Epithelial cell of esophagus (primary cell): ENCODE data around the gene GAD2.

Experiments
- DNase-seq: peaks from one replicate; pipeline ENCODE4 v3.0.0; 2010; ENCODE audit warnings: low read depth
- H3K4me3 ChIP-seq: 2 replicates; pipeline ENCODE4 v1.5.1; 2011; ENCODE audit warnings: mild to moderate bottlenecking, low read length, control low read depth
- TF ChIP-seq, protein P1 (sequence below): IDR thresholded peaks from 2 replicates; pipeline ENCODE4 v1.5.1; 2011; ENCODE audit warnings: low read depth, mild to moderate bottlenecking, low read length, control low read depth, inconsistent platforms; ENCODE audit not compliant: insufficient read depth; ENCODE audit errors: missing control alignments

Gene GAD2

GRCh38 chr10:26274391-26274790 lies 57.8 kb downstream of the GAD2 start:
- DNase-seq: no peak
- no peak overlapping the region for H3K4me3 ChIP-seq
- TF ChIP-seq, protein P1, sequence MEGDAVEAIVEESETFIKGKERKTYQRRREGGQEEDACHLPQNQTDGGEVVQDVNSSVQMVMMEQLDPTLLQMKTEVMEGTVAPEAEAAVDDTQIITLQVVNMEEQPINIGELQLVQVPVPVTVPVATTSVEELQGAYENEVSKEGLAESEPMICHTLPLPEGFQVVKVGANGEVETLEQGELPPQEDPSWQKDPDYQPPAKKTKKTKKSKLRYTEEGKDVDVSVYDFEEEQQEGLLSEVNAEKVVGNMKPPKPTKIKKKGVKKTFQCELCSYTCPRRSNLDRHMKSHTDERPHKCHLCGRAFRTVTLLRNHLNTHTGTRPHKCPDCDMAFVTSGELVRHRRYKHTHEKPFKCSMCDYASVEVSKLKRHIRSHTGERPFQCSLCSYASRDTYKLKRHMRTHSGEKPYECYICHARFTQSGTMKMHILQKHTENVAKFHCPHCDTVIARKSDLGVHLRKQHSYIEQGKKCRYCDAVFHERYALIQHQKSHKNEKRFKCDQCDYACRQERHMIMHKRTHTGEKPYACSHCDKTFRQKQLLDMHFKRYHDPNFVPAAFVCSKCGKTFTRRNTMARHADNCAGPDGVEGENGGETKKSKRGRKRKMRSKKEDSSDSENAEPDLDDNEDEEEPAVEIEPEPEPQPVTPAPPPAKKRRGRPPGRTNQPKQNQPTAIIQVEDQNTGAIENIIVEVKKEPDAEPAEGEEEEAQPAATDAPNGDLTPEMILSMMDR: no peak

- no peak for DNase-seq
- no peak overlapping the region for H3K4me3 ChIP-seq
- TF ChIP-seq, protein P1: no peak
Observed at GRCh38 chr10:26278295-26278694, 61.7 kb downstream of the GAD2 start.

- TF ChIP-seq, protein P1: no peak
- no peak overlapping the region for H3K4me3 ChIP-seq
- no peak for DNase-seq
Observed at GRCh38 chr10:26290236-26290635, 73.7 kb downstream of the GAD2 start.

DNA sequence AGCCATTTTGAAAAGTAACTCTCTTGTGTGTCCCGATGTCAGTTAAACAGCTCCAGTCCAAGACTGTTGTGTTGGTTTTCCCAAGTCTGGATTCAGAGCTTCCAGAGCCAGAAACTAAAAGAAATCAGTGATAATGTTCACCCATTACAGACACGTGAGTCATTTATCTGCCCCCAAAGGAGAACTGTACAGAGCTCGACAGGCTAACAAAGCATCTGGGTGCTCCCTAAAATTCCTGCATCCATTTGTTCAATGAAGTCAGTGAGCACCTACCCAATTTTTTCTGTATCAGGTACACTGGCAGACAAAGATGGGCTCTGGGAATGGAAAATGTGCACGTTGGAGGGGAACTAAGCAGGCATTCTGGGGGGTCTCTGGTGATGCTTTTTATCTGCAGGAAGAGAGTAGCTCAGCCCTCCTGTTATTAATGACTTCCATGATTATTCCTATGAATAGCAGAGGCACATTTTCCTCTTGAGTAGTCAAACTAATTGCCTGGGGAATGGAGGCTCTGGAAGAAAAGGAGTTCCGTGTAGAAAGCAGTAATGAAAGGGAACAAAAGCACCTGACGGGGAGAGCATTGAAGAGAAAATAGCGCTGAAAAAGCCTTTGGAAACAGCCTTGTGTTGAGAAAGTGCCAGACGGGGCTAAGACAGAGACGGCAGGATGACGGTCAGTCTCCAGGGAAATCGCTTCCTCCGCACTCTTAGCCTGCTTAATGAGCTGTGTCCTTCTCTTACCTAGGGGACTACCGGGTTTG lies 75.3 kb downstream of the GAD2 start:
- H3K4me3 ChIP-seq: no peak overlapping the region
- no peak for DNase-seq
- TF ChIP-seq, protein P1: no peak

GRCh38 chr10:26296360-26296759 lies 79.8 kb downstream of the GAD2 start:
- no peak for DNase-seq
- TF ChIP-seq, protein P1: no peak
- no peak overlapping the region for H3K4me3 ChIP-seq

DNA sequence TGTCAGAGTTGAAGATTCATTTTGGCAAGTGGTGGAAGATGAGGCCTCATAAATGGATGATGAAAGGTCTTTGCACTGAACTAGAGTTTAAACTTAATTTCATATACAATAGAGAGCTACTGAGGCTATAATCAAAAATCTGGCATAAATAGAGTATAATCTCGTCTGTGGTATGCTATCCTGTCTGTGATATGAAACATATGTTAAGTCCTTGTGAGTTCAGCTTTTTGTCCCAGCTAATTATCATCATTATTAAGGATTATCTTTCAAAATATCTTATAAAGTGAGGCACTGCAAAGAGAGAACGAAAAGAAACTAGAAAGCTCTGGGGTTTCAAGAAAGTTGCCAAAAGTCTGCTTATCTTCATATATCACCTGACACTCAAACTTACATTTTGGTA lies 83.4 kb downstream of the GAD2 start:
- no peak overlapping the region for H3K4me3 ChIP-seq
- TF ChIP-seq, protein P1: no peak
- DNase-seq: no peak

DNA sequence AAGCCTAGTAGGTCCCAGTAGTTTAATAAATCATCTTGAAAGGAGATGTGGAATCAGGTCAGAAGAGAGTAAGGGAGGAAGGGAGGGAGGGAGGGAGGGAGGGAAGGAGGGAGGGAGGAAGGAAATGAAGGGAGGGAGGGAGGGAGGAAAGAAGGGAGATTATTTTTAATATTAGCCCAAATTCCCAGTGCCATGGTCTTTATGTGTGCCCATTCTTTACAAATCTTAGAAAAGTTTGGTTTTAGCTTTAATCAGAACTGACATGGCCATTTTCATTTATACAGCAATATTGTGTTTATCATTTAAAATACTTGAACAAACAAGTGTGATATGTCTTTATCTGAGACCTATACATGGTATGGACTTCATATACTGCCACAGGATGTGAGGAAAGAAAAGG lies 86.8 kb downstream of the GAD2 start:
- TF ChIP-seq, protein P1: no peak
- no peak for DNase-seq
- no peak overlapping the region for H3K4me3 ChIP-seq
